ENCODE measurements around the gene NCOA1.

NCOA1 gene

DNA sequence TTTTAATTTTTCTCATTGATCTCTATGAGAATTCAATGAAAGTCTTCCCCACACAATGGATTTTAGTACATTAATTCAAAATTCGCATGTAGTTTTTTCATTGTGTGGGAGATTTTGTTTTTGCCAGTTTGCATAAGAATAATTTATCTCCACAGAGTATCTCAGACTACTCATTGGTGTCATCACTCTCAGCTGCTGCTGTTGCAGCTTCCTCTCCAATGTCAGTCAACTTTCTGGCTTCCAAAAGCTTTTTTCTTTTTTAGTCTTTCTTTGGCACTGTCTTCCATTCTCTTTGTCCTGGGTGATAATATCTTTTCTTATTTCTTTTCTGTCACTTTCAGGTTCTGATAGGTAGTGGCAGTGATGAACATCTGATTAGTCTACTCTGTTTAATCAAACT is 251.7 kb downstream of the NCOA1 start:
- DNase-seq (ENCODE audit: low read depth in 3 of 3): no peak

DNA sequence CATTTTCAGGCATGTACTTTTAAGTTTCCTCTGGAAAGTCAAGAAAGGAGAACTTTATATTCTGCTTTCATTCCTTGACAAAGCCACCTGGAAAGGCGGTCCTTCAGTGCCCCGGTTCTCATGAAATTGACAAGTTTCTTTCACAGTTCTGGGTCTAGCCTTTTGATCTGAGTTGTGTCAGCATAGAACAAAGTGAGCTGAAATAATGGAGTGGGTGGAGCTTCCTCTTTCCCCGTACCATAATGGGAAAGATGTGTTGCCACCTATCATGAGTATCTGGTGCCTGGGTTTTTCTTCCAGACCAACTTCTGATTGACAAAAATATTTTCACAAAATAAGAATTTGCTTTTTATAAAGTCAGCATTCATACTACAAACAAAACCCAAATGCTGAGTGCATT is 252.9 kb downstream of the NCOA1 start:
- no peak for DNase-seq (ENCODE audit: low read depth in 3 of 3)

DNA sequence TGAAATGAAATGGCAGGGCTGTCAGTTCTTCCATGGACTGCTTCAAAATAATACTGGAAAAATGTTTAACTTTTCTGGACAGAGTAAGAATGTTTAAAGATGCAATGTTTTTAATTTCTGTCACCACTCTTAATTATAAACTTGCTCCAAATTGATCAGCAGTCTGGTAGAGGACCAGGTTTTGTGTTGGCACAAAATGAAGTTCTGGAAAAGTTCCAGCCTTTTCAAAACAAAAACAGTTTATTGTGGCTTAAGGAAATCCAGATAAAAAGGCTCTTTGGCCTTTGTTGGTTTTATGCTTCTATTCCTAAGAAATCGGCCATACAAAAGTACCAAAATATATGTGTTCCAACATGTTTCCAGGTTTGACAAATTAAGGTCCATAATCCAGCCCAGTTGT is 253.3 kb downstream of the NCOA1 start:
- DNase-seq (ENCODE audit: low read depth in 3 of 3): no peak

DNA sequence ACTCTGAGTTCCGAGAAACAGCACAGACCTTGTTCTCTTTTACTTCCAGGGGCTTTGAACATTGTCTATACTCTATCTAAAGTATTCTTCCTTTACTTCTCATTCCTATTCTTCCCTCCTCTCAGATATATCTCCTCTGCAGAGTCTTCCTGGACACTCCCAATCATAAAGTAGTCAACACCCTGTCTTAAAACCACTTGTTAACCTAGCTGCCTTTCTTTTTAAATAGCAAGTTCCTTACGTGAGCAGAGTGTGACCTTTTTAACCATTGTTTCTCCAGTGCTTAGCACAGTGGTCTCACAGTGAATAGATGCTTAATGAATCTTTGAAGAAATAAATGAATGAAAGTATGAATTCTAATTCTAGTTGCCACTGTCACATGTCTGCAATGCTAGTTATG is 254.8 kb downstream of the NCOA1 start:
- no peak for DNase-seq (ENCODE audit: low read depth in 3 of 3)

DNA sequence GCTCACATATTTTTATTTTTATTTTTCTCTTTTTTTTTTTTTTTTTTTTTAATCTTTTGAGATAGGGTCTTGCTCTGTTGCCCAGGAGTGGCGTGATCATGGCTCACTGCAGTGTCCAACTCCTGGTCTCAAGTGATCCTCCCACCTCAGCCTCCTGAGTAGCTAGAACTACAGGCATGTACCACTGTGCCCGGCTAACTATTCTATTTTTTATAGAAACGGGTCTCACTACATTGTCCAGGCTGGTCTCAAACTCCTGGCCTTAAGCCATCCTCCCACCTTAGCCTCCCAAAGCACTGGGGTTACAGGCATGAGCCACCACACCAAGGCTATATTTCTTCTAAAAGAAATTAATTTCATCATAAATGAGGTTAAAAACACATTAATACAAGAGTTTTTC is 256.2 kb downstream of the NCOA1 start:
- DNase-seq (ENCODE audit: low read depth in 3 of 3): no peak

DNA sequence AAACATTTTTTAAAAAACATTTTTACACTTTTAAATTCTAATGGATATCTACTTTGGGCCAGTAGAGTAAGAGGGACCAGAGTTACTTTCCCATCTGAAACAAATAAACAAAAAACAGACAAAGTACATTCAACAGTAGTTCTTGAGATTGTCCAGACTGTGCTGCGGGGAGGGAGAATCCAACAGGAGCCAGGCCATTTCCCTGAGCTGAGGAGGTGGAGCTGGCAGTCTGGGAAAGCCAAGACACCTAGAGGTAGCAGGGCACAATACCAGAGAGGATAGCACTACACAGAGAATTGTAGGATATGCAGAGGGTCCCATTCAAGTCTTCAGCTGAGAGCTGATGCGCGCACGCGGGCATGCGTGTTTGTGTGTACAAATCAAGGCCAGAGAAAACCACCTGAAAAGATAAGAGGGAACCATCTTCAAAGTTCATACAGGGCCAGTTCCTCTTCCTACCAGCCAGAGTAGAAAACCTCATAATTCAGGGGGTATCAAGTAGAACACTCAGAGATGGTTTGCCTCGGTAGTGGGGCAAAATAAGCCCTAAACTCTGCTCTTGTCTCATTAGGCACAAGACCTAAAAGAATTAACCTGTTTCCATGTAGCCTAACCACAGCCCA is 258.1 kb downstream of the NCOA1 start:
- DNase-seq (ENCODE audit: low read depth in 3 of 3): no peak

DNA sequence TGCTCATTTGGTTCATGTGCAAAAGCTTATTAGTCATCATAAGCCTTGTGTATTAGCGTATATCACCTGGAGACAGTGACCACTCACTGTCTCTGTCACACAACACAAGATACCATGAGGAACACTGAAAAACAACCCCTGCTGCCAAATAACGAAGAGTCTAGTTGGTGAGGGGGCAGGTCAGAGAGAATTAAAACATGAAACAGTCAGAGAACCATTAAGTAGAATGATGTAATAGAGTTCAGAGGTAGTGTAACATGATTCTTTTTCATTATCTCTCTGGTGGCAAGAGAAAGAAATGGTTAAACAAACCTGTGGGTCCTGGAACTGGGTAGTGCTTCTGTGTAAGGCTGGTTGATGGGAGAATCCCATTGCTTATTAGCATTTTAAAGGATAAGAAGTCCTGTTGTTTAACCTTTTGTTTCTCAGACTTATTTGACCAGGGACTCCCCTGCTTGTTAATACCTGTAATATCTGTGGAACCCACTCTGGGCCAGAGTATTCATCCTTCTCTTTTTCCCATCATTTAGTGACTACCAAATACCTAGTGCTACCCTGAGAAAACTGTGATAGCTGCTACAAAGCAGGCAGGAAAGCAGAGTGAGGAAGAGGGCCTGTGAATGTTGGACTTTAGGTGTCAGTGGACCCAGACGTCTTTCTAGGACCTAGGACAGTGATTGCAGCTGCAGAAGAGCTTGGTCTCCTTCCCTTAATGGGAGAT is 264.1 kb downstream of the NCOA1 start:
- DNase-seq (ENCODE audit: low read depth in 3 of 3): no peak

DNA sequence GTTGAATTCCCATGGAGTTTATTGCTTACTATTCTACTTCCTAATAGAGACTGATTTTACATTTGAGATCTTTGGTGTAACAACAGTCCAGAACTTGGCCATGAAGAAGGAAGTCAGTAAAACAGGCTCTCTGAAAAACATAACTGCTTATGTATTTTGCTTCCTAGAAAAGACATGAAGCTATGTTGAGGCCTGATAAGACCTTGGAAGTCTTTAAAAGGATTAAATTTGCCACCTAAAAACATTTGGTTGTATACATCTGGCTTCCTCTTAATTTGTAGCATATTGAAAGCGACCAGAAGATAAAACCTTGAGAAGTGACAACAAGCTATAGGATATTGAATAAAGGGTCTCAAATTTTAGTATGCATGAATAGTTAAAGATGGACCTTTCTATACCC is 265.7 kb downstream of the NCOA1 start:
- DNase-seq (ENCODE audit: low read depth in 3 of 3): no peak

DNA sequence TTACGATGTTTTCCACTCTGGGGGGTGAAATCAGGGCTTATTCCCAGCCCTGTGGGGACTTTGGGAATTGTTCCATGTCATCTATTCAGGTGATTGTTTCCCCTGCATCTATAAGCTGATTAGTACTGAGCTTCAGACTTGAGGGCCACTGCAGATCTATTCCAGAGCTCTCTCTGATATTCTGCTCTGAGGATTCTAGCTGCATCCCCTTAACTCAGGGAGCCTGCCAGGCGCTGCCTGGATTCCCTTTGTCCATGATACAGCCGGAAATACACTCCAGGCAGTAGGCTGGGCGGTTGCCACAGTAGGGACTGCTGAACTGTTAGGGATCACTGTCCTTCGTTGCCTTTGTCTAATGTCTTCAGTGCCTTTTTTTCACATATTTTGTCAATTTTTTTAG is 270.8 kb downstream of the NCOA1 start:
- no peak for DNase-seq (ENCODE audit: low read depth in 3 of 3)

DNA sequence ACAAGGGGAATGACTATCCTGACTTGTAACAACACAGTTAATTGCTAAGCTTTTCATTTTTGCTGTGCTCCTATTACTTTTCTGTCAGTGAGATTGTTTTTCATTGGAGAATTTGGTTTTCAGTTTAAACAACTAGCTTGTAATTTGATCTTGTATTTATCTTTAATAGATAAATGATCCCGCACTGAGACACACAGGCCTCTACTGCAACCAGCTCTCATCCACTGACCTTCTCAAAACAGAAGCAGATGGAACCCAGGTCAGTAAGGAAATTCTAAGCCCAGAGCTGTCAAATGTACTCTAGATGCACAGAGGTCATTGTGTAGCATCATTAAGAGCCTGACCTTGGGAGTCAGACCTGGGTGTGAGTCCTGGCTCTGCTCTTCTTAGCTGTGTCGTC is 271.5 kb downstream of the NCOA1 start:
- no peak for DNase-seq (ENCODE audit: low read depth in 3 of 3)

DNA sequence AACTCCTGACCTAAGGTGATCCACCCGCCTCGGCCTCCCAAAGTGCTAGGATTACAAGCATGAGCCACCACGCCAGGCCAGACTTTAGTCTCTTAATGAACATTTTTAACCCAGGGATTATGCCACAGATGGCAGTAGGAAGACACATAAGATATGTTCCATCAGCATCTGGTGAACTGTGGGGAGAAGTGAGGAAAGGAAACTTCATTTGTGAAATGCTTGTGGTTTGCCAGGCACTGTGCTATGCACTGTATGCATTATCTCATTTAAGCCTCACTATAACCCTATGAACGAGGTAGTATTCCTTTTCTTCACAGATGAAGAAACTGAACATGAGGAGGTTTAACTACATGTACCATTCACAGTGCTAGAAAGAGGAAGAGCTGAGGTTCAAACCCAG is 272.8 kb downstream of the NCOA1 start:
- DNase-seq (ENCODE audit: low read depth in 3 of 3): no peak

DNA sequence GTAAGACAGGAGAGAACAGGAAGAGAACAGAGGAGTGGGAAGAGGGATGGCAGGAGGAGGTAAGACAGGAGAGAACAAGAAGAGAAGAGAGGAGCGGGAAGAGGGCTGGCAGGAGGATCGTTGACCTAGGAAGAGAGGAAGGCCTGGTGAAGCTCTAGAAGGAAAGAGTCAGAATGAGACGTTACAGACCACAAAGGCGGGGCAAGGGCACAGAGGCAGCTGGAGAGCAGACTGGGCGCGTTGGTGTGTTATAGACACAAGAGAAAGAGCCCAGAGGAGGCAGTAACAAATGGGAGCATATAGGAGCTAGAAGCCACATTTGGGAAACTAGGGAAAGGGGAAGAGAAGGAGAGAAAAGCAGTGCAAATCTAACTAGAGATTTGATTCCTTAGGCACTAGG is 275.6 kb downstream of the NCOA1 start:
- DNase-seq (ENCODE audit: low read depth in 3 of 3): no peak

DNA sequence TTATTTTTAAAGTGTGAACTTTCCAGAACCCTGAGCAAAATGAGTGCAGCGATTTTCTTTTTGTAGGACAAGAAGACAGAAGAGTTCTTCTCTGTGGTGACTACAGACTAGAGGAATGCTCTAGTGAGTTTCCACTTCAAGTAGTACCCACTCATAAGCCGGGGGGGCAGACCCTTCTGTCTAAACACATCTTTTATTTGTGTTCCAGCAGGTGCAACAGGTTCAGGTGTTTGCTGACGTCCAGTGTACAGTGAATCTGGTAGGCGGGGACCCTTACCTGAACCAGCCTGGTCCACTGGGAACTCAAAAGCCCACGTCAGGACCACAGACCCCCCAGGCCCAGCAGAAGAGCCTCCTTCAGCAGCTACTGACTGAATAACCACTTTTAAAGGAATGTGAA is 277.0 kb downstream of the NCOA1 start:
- DNase-seq (ENCODE audit: low read depth in 3 of 3): no peak

DNA sequence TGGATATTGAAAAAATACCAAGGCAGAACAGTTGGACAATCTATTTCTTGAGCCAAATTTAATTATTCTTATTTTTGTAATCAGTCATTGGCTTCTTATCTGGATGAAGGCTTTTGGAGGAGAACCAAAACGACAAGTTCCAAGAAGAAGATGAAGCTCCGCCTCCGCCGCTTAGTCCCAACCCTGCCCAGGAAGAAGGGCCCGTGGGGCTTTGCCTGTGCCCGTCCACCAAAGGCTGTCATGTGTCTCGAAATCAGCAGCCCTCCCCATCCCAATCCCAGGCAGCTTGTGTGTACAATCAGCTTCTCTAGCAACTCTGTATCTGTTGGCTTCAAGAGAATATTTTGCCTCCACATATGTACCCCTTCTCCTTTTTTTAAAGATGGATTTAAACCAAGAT is 277.5 kb downstream of the NCOA1 start:
- DNase-seq (ENCODE audit: low read depth in 3 of 3): no peak

DNA sequence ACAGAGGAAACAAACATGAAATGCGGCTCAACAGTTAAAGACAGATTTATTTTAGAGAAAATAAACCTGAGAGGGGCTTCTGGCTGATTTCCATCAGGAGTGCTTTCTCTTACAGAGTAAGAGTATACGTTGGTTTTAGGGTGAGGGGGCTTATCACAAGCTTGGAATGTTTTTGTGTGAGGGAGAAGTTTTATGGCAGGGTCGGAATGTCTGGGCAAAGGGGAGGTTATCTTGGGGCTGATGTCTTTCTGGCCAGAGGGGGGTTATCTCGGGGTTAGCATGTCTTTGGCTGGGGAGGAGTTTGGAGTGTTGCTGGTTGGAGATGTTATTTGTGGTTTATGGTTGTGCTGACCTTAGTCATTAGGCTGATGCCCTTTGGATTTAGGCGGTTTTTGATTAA is 280.0 kb downstream of the NCOA1 start:
- no peak for DNase-seq (ENCODE audit: low read depth in 3 of 3)

DNA sequence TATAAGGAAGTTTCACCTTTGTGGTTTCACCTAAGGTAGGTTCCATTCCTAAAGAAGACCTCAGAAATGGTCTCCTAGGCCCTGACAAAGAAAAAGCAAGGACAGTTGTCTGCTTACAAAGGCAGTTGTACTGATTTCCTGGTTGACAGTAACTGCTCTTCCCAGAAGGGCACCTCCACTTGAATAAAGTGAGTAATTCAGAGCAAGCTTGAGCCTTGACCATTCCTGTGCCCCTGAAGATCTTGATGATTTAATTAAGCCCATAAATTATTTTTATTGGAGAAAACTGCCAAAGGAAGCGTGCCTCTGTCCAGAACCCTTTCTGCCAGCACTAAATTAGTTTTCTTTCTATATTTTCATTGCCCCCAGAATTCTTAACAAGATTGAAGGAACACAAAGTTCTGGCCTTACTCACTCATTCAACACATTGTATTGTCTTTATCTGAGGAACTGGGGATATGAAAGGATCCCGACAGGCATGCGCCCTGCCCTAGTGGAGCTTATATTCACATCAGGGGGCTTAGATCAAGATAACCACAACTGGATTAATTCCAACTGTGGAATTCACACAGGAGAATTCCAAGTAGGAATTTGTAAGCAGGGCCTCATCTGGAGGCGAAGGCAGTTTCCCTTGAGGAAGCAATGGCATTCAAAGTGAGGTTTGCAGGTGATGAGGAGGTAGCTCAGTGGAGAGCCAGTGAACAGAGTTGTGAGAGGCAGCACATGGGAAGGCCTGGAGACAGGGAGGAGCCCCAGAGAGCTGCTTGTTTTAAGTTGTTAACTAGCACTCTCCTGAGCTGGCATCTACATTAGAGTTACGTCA is 280.9 kb downstream of the NCOA1 start:
- no peak for DNase-seq (ENCODE audit: low read depth in 3 of 3)

DNA sequence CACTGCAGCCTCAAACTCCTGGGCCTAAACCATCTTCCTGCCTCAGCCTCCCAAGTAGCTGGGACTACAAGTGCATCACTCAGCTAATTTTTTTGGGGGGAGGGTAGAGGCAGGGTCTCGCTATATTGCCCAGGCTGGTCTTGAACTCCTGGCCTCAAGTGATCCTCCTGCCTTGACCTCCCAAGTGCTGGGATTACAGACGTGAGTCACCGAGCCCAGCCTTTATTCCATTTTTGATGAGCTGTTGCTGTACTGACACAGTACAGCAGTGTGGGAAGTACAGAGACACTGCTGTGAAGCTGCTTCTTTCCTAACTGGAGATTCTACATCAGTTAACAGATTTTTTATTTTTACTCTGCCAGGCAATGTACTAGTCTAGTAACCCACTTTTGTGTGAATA is 283.3 kb downstream of the NCOA1 start:
- no peak for DNase-seq (ENCODE audit: low read depth in 3 of 3)

DNA sequence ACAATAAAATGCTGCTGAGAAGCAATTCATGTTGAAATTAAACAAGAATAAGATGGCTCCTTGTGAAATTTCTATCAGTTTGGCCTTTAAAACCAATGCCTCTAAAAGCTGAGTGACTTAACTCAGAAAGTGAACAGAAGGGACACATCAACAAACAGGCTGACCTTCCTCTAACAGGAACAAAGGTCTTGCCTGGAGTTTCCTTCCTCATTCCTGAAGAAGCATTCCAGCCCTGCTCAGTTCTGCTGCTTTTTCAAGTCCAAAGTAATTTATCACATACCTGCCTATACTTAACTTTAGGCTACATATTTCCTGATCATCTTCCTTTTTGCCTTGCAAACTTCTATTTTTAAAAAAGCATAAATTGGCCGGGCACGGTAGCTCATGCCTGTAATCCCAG is 288.1 kb downstream of the NCOA1 start:
- DNase-seq (ENCODE audit: low read depth in 3 of 3): no peak

DNA sequence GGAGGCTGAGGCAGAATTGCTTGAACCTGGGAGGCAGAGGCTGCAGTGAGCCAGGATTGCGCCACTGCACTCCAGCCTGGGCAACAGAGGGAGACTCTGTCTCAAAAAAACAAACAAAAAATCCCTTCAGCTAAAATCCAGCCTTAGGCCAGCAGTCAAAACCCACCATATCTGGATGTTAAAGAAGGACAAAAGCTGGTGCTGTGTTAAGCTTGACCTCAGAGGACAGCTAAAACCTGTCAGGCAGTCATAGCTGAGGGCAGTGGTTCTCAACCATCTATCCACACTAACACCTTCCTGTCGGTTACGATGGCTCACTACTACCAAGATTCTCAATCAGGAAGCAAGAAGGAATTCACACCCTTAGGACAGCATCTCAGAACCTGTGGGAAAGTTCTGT is 292.6 kb downstream of the NCOA1 start:
- no peak for DNase-seq (ENCODE audit: low read depth in 3 of 3)

DNA sequence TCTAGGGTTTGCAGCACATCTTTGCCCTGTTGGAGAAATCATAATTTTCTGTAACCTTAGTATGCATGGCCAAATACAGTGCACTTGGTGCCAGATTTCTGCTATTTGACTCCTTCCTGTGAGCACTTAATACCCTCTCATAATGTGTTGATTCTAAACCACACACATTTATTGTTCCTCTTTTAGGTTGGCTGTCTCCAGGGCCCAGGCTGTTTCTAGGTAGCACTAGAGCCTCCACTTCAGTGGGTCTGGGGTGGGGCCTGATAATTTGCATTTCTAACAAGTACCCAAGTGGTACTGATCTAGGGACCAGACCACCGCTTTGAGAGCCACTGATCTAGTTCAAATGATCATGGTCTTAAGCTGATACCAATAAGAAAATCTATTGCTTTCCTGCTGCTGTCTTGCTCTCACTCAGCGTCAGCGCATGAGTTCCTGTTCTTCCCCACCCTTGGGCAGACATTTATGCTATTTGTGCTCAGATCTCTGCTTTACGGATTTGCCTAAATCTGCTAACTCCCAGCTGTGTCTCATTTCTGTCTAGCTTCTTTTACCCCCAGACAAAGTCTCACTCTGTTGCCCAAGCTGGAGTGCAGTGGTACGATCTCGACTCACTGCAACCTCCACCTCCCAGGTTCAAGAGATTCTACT is 294.7 kb downstream of the NCOA1 start:
- no peak for DNase-seq (ENCODE audit: low read depth in 3 of 3)

DNA sequence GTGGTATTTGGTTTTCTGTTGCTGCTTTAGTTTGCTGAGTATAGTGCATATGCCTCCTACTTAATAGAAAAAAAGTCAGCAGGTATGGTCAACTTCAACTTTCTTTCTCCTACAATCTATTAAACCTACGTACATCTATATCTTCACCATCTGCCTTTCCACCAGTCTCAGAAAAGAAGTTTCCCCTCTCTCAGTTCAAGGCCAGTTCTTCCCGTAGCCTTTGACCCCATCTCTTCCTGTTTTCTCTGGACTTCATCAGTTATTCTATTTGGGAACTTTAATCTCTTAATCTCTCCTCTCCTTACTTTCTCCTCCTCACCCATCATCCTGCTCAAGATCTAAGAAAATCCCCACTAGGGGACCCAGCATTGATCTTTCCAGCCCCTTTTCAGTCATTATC is 296.5 kb downstream of the NCOA1 start:
- no peak for DNase-seq (ENCODE audit: low read depth in 3 of 3)

DNA sequence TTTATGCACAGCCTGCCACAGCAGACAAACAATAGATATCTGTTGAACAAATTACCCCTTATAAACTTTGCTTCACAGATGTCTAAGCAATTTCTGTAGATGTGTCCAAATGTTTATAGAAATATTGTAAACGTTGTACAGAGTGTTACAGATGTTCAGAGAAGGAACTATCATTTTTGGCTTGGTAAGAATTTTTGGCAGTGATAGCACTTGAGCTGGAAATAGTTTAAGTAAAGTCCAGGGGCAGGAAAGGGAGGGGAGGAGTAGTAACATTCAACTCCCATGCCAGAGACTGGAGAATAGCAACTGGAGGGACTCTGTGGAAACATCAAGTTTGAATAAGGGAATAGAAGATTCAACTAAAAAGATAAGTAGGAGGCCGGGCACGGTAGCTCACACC is 297.8 kb downstream of the NCOA1 start:
- no peak for DNase-seq (ENCODE audit: low read depth in 3 of 3)

DNA sequence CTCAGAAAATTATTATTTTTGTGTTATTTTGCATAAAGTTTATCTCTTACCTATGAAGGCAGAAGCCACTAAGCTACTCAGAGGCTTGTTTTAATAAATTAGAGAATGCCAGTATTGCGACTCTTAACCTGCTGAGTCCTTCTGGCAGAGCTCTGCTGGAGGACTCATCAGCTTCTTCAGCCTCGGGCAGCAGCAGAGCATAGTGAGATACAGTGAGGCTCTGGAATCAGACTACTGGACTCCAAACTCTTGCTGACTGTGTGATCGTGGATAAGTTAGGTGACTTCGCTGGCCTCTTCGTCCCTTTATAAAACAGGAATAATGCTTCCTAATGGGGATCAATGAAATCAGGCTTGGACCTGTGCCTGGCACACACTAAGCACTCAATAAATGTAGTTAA is 300.4 kb downstream of the NCOA1 start:
- no peak for DNase-seq (ENCODE audit: low read depth in 3 of 3)

All from stimulated activated CD4-positive, alpha-beta T cell treated with anti-CD3 and anti-CD28 coated beads, TNF-alpha, amount 100 ng/mL, for 48 hours (primary cell).